Loucy (cell line): ENCODE measurements around the gene CRB3.

ENCODE experiments used
- H2AFZ ChIP-seq: fragments of 200-600 bp; sonication (generic); 2 replicates; pipeline ENCODE4 v1.6.0; 2016; ENCODE audit warnings: antibody characterized with exemption, mild to moderate bottlenecking, low read length, moderate library complexity
- H3F3A ChIP-seq: fragments of 200-600 bp; 2 replicates; pipeline ENCODE4 v1.6.0; 2016; ENCODE audit warnings: antibody characterized with exemption, low read depth, mild to moderate bottlenecking
- H3K27me3 ChIP-seq: fragments of 200-600 bp; sonication (generic); 2 replicates; pipeline ENCODE4 v1.6.1; 2014; ENCODE audit warnings: low read length, mild to moderate bottlenecking; ENCODE audit not compliant: insufficient read depth, poor library complexity, severe bottlenecking
- H3K36me3 ChIP-seq: fragments of 200-600 bp; sonication (generic); 2 replicates; pipeline ENCODE4 v1.6.1; 2016; ENCODE audit warnings: low read length; ENCODE audit not compliant: insufficient read depth
- H3K4me1 ChIP-seq: fragments of 200-600 bp; sonication (generic); 2 replicates; pipeline ENCODE4 v1.5.1; 2014; ENCODE audit warnings: low read length, mild to moderate bottlenecking; ENCODE audit not compliant: insufficient read depth, poor library complexity, severe bottlenecking
- H3K4me2 ChIP-seq: fragments of 200-600 bp; sonication (generic); 2 replicates; pipeline ENCODE4 v1.6.0; 2014; ENCODE audit warnings: antibody characterized with exemption, low read length, low read depth, mild to moderate bottlenecking; ENCODE audit not compliant: poor library complexity, severe bottlenecking
- H3K4me3 ChIP-seq: fragments of 200-600 bp; sonication (generic); 2 replicates; pipeline ENCODE4 v1.5.1; 2014; ENCODE audit warnings: low read length, mild to moderate bottlenecking, mixed read lengths; ENCODE audit not compliant: poor library complexity, severe bottlenecking
- H3K79me2 ChIP-seq: fragments of 200-600 bp; sonication (generic); 2 replicates; pipeline ENCODE4 v1.6.1; 2014; ENCODE audit warnings: low read length; ENCODE audit not compliant: insufficient read depth
- H3K9ac ChIP-seq: fragments of 200-600 bp; sonication (generic); 2 replicates; pipeline ENCODE4 v1.6.0; 2014; ENCODE audit warnings: mild to moderate bottlenecking, low read depth, low read length, moderate library complexity; ENCODE audit not compliant: poor library complexity, severe bottlenecking
- H3K9me2 ChIP-seq: fragments of 200-600 bp; sonication (generic); replicated peaks from 2 replicates; pipeline ENCODE4 v1.6.1; 2016; ENCODE audit warnings: low read depth, low read length, mixed read lengths
- H3K9me3 ChIP-seq: fragments of 200-600 bp; sonication (generic); 2 replicates; pipeline ENCODE4 v1.6.1; 2014; ENCODE audit warnings: mild to moderate bottlenecking, antibody characterized with exemption, low read length, low read depth; ENCODE audit not compliant: insufficient read depth
- H4K20me1 ChIP-seq: fragments of 200-600 bp; sonication (generic); 2 replicates; pipeline ENCODE4 v1.6.0; 2014; ENCODE audit warnings: antibody characterized with exemption, low read length, mild to moderate bottlenecking; ENCODE audit not compliant: insufficient read depth, poor library complexity, severe bottlenecking
- EZH2phosphoT487 ChIP-seq: fragments of 200-600 bp; IDR thresholded peaks from 2 replicates; pipeline ENCODE4 v1.6.1; 2018; ENCODE audit warnings: antibody characterized with exemption, mild to moderate bottlenecking, moderate library complexity, borderline replicate concordance
- TF ChIP-seq, protein P1 (sequence below): fragments of 200-600 bp; sonication (generic); conservative IDR thresholded peaks from 2 replicates; pipeline ENCODE4 v1.5.1; 2014; ENCODE audit warnings: mild to moderate bottlenecking, antibody characterized with exemption, low read length

CRB3 gene

DNA sequence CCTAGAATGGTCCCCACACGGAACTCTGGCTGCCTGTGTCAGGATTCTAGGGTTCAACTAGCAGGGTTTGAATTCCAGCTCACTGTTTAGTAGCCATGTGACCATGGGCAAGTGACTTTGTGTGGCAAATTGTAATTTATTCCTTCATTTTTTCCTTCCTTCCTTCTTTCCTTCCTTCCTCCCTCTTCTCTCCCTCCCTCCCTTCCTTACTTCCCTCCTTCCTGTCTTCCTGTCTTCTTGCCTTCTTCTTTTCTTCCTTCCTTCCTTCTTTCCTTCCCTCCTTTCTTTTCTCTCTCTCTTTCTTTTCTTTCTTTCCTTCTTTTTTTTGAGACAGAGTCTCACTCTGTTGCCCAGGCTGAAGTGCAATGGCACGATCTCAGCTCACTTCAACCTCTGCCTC lies 26.1 kb downstream of the CRB3 start:
- Histone ChIP-seq H3K9me2 (no peaks in the 10 kb centered on the region), H3K9ac (no peak overlapping the region), H2AFZ (peak overlapping the region; percentile 55; the same call in 1 of the 2 replicates), H3F3A (no peaks in the 10 kb centered on the region), H3K4me3 (no peak overlapping the region), H3K27me3 (no peaks in the 10 kb centered on the region), H3K36me3 (no peaks in the 10 kb centered on the region), H3K79me2 (no peaks in the 10 kb centered on the region), H4K20me1 (no peaks in the 10 kb centered on the region), H3K9me3 (no peaks in the 10 kb centered on the region), H3K4me2 (no peak overlapping the region), H3K4me1 (no peaks in the 10 kb centered on the region)
- TF ChIP-seq, protein P1, sequence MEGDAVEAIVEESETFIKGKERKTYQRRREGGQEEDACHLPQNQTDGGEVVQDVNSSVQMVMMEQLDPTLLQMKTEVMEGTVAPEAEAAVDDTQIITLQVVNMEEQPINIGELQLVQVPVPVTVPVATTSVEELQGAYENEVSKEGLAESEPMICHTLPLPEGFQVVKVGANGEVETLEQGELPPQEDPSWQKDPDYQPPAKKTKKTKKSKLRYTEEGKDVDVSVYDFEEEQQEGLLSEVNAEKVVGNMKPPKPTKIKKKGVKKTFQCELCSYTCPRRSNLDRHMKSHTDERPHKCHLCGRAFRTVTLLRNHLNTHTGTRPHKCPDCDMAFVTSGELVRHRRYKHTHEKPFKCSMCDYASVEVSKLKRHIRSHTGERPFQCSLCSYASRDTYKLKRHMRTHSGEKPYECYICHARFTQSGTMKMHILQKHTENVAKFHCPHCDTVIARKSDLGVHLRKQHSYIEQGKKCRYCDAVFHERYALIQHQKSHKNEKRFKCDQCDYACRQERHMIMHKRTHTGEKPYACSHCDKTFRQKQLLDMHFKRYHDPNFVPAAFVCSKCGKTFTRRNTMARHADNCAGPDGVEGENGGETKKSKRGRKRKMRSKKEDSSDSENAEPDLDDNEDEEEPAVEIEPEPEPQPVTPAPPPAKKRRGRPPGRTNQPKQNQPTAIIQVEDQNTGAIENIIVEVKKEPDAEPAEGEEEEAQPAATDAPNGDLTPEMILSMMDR = no peak
- TF ChIP-seq EZH2phosphoT487 = no peak

DNA sequence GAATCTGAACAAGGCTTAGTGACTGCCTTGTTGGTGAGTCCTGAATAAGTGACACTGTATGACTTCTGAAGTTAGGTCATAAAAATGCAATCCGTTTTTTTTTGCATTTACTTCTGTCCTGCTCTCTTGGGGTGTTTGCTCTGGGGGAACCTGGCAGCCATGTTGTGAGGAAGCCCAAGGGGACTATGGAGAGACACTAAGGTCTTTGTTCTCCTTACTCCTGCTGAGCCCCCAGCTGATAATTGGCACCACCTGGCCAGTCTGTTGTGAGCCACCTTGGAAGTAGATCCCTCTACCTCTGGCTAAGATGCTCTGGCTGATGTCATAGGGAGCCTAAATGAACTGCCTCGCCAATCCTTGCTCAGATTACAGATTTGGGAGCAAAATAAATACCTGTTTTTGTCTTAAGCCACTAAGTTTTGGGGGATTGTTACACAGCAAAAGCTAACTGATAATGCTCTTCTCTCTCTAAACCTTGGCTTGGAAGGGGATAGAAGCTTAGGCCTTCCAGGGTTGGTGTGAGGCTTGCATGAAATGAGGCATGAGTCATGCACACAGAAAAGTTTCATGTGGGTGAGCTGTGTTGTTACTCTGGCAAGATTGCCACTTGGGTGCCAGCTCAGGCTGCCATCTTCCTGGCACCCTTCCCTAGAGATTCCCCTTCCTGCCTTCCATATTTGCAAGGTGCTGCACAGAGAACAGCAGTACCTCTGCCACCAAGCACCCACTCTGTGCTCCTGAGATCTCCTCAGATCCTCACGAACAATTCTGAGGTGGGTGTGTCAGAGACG lies 27.9 kb downstream of the CRB3 start:
- H3K79me2 ChIP-seq = no peaks in the 10 kb centered on the region
- H3K4me3 ChIP-seq = no peak overlapping the region
- H3K9me3 ChIP-seq = no peaks in the 10 kb centered on the region
- H3K36me3 ChIP-seq = no peaks in the 10 kb centered on the region
- H3F3A ChIP-seq = no peaks in the 10 kb centered on the region
- no peak overlapping the region for H3K4me2 ChIP-seq
- no peaks in the 10 kb centered on the region for H3K9me2 ChIP-seq
- H3K27me3 ChIP-seq = no peaks in the 10 kb centered on the region
- no peak for TF ChIP-seq EZH2phosphoT487
- TF ChIP-seq, protein P1 = no peak
- no peak overlapping the region for H3K9ac ChIP-seq
- no peaks in the 10 kb centered on the region for H3K4me1 ChIP-seq
- no peaks in the 10 kb centered on the region for H4K20me1 ChIP-seq
- H2AFZ ChIP-seq = no peak overlapping the region

DNA sequence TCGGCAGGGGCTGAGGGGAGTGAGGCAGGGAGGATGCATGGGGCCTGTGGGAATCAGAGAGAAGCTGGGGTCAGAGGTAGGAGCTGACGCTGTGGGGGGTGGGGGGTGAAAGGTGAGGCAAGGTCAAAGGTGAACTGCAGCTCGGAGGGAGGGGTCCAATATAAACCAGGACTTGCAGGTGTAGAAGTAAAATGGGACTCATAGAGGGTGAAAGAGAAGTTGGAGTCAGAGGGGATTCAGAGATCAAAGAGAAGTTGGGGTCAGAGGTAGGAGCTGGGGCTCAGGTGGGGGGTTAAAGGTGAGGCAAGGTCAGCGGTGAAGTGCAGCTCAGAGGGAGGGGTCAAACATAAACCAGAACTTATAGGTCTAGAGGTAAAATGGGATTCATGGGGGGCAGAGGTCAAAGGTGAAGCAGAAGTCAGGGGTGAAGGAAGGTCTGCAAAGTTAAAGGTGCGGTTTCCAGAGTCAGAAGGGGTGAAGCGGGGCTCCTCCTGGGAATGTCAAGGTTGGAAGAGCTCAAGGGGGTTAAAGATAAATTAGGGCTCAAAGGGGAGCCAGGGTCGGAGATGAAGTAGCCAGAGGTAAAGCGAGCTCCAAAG lies 30.5 kb downstream of the CRB3 start:
- no peaks in the 10 kb centered on the region for H3K9me3 ChIP-seq
- H4K20me1 ChIP-seq = no peaks in the 10 kb centered on the region
- no peak overlapping the region for H3K4me3 ChIP-seq
- no peak overlapping the region for H2AFZ ChIP-seq
- no peak overlapping the region for H3K4me2 ChIP-seq
- no peaks in the 10 kb centered on the region for H3K27me3 ChIP-seq
- no peaks in the 10 kb centered on the region for H3K9me2 ChIP-seq
- no peaks in the 10 kb centered on the region for H3F3A ChIP-seq
- no peaks in the 10 kb centered on the region for H3K4me1 ChIP-seq
- no peak for TF ChIP-seq EZH2phosphoT487
- TF ChIP-seq, protein P1 = no peak
- H3K9ac ChIP-seq = no peak overlapping the region
- no peaks in the 10 kb centered on the region for H3K36me3 ChIP-seq
- H3K79me2 ChIP-seq = no peaks in the 10 kb centered on the region
